GM19455 (cell line): ENCODE data around the gene PCDHB4.
"Not testable (repeated sequence)": the region's sequence is repeated elsewhere in the genome, so short reads cannot be mapped to it uniquely, and the experiment has no call there.

Experiments used
- ATAC-seq: cut with Tn5 transposase; IDR thresholded peaks from one replicate; pipeline ENCODE4 v1.9.1; 2021; ENCODE audit not compliant: unreplicated experiment

Gene PCDHB4

GRCh38 chr5:141149812-141150211, 28.2 kb downstream of the PCDHB4 start, which contains the start of gene PCDHB6:
Gene PCDHB6, plus strand, starts transcription at chr5:141150057. Its CDS starts 201 bp downstream, at chr5:141150258.
- ATAC-seq, result no peak

GRCh38 chr5:141150224-141150992, 28.8 kb downstream of the PCDHB4 start:
- no peak for ATAC-seq

DNA sequence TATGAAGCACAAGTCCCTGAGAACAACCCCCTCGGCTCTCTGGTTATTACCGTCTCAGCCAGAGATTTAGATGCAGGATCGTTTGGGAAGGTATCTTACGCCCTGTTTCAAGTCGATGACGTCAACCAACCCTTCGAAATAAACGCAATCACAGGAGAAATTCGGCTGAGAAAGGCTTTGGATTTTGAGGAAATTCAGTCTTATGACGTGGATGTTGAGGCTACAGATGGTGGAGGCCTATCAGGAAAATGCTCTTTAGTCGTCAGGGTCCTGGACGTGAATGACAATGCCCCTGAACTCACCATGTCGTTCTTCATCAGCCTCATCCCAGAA, 29.3 kb downstream of the PCDHB4 start:
- no peak for ATAC-seq

- ATAC-seq, result not testable (repeated sequence)
Observed at GRCh38 chr5:141151632-141152031, 30.0 kb downstream of the PCDHB4 start.

GRCh38 chr5:141152096-141152495, 30.5 kb downstream of the PCDHB4 start:
- not testable (repeated sequence) for ATAC-seq

DNA sequence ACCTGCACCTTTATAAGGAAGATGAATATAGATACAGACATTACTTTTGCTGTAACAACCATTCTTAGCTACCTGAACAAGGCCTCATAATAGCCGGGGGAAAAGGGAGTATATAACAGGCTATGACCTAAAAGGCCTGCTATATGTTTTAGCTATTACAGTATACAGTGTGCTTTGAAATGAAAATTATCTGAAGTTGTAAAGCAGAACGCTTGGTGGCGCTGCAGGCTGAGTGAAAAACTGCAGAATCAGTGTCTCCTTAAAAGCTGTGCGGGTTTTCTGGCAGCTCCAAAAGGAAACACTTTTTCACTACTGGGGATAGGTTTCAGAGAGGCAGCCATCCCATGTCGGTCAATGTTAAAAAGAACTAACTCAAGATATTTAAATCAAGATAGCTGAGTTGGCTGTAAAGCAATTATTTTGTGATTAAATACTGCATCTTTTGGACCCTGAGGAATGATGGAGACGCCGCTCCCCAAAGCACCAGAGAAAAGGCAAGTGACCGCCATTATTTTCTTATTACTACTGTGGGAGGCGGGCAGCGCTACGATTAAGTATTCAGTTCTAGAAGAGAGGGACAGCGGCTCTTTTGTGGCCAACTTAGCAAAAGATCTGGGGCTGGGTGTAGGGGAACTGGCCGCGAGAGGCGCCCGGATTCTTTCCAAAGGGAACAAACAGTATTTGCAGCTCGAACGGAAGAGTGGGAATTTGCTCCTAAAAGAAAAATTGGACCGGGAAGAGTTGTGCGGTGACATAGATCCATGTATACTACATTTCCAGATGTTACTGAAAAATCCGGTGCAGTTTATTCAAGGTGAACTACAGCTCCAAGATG, 34.1 kb downstream of the PCDHB4 start:
- ATAC-seq, result no peak

DNA sequence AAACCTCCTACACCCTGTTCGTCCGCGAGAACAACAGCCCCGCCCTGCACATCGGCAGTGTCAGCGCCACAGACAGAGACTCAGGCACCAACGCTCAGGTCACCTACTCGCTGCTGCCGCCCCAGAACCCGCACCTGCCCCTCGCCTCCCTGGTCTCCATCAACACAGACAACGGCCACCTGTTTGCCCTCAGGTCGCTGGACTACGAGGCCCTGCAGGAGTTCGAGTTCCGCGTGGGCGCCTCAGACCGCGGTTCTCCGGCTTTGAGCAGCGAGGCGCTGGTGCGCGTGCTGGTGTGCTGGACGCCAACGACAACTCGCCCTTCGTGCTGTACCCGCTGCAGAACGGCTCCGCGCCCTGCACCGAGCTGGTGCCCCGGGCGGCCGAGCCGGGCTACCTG, 35.7 kb downstream of the PCDHB4 start:
- not testable (repeated sequence) for ATAC-seq

DNA sequence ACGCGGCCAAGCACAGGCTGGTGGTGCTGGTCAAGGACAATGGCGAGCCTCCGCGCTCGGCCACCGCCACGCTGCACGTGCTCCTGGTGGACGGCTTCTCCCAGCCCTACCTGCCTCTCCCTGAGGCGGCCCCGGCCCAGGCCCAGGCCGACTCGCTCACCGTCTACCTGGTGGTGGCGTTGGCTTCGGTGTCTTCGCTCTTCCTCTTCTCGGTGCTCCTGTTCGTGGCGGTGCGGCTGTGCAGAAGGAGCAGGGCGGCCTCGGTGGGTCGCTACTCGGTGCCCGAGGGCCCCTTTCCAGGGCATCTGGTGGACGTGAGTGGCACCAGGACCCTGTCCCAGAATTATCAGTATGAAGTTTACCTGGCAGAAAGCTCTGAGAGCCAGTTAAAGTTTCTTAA, 36.3 kb downstream of the PCDHB4 start:
- not testable (repeated sequence) for ATAC-seq

DNA sequence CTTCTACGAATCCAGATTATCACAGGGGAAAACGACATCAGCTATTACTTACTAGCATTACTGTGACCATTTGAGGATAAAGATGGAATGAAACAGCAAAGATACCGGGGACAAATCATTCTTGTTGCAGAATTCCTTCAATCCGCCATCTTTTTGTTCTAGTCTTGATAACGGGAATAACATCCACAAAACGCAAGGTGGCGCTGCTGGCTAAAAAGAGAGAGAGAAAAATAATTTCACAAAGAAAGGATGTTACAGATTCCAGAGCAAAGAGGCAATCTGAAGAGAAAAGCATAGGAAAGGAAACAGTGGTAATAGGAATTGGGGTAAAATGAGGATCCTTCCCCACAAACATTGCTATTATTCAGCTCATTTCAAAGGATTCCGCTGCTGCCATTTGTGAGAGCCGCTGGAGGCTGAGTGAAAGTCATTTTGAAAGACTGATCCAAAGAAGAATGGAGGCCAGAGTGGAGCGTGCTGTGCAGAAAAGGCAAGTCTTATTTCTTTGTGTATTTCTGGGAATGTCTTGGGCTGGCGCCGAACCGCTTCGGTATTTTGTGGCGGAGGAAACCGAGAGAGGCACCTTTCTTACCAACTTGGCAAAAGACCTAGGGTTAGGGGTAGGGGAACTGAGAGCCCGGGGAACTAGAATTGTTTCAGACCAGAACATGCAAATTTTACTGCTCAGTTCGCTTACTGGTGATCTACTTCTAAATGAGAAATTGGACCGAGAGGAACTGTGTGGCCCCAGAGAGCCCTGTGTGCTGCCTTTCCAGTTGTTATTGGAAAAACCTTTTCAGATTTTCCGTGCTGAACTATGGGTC, 51.0 kb downstream of the PCDHB4 start, which contains the start of gene PCDHB7:
PCDHB7 (plus strand) TSS at position 264 of the 824 bp plus-strand sequence; CDS start at position 456, 192 bp downstream.
- no peak for ATAC-seq

- ATAC-seq, result not testable (repeated sequence)
Observed at GRCh38 chr5:141174291-141175104, 52.9 kb downstream of the PCDHB4 start.
